NCI-H1694 (cell line): Measurements from ENCODE around the gene UBTD1.
"Not testable (repeated sequence)": the region's sequence is repeated elsewhere in the genome, so short reads cannot be mapped to it uniquely, and the experiment has no call there.

Experiments
- DNase-seq: peaks from one replicate; lab custom pipeline; 2025; lab: John Stamatoyannopoulos, UW

Gene UBTD1

DNA sequence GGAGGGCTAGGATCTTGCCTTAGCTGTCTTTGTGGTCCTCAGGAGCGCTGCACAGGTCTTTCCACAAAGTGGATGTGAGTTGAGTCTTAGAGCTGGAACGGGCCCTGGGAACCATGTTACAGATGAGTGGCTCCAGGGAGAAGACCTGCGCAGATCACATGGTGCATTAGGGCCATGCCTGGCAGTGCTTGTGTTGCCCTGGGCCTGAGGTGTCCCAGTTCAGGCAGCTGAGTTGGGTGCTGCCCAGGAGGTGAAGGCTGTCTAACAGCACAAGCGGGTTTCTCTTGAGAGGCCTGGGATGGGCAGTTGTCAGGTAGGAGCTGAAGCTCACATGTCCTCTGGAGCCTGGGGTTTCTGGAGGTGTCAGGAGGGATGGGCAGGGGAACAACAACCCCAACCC lies 40.1 kb downstream of the UBTD1 start:
- DNase-seq: no peak

DNA sequence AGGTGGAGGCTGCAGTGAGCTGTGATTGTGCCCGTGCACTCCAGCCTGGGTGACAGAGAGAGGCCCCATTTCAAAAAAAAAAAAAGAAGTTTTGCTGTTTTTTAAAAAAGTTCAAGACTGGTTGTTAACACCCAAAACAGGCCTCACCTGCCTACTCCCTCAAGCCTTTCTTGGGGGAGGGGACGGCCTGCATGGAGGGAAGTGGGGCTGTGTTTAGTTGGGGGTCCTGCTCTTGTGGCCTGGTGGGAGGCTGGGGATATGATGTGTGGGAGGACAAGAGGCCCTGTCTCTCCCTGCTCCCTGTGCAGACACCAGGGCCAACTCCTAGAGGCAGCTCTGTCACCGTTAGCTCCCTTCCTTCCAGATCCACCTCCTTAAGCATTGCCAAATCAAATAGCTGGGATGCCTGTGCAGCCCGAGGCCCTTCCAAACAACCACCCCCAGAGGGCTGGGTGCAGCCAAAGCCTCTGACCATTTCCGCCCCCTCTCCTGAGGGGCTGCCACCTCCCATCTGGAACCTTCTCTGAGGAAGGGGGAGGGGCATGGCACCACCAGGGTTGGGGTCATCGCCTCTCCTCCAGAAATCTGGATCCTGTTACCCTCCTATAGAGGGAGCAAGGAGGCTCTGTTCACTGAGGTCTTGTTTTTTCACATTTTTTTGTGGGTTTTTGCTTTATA lies 40.9 kb downstream of the UBTD1 start:
- DNase-seq: no peak

DNA sequence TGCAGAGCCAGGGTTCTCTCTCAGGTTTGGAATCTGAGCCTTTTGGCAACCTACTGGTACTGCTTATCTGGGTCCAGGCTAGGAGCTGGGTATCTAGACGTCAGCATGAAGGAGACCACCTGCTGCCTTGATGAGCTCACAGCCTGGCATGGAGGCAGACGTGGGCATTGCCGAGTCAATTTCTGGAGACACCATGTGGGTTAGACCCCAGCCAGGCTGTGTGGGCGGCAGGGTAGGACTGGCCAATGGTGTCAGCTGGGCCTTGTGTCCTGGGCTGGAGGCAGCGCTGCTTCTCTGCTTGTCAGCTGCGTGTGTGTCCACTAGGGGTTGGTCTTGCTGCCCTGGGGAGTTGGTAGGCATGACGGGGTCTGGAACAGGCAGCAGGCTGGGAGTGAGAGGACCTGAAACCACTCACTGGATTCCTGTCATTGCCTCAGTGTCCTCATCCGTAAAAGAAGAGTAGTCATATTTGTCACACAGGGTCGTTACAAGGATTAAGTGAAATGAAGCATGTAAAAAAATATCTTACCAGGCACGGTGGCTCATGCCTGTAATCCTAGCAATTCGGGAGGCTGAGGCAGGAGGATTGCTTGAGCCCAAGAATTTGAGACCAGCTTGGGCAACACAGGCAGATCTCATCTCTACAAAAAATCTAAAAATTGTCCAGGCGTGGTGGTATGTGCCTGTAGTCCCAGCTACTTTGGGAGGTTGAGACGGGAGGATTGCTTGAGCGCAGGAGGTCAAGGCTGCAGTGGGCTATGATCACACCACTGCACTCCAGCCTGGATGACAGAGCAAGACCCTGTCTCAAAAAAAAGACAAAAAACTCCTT lies 42.2 kb downstream of the UBTD1 start:
- DNase-seq: no peak

DNA sequence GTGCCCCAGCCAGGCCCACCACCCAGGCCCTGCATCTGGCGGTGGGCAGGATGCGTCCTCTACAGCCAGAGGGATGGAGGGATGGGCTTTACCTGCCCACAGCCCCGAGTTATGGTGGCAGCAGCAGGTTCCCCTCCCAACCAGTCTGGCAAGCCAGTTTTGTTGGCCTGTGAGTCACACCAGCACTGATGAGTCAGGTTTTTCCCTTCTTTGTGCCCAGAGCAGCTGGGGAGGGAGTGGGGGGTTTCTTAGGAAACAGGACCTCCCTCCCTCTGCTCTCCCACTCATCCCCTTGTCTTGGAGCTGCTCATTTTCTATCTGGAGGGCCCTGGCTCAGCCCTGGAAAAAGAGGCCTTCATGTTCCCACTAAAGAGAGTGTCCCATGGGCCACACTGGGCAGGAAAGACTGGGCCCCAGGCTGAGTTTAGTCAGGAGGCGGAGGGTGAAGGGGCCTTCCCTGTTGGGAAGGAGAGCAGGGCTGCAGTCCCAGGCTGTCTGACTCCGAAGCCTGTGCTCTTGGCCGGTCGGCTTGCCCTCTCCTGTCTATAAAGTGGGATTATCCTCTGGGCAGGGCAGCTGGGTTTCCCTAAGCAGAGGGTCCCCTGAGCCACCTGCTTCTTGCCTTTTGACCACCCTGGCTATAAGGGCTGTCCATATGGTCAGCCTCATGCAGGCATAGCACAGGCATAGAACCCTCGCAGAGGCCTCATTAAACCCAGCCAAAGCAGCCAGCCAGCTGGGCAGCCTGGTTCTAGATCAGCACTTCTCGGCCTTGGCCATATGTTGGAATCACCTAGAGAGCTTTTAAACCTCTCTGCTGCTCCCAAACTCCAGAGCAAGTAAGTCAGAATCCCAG lies 43.7 kb downstream of the UBTD1 start:
- DNase-seq: no peak

DNA sequence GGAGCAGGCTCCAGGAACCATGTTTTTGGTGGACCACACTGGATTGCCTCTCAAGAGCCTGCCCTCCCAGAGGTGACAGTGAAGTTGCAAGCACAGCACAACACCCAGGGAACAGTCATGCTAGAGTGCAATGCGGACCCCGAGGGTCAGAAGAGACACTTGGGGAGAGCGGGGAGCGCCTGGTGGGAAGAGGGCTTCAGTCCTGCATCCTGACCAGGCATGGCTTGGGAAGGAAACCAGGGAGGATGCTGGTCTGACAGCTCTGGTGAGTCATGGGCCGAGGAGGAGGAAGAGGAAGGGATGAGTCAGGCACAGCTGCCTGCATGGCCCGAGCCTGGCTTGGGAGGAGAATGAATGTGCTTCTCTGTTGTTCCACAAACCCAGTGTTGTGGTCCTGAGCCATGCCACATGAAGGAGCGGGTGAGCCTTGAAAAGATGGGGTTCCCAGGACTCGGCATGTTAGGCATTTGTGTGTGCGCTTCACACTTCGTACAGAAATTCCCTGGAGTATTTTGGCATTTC lies 44.4 kb downstream of the UBTD1 start:
- DNase-seq: no peak

DNA sequence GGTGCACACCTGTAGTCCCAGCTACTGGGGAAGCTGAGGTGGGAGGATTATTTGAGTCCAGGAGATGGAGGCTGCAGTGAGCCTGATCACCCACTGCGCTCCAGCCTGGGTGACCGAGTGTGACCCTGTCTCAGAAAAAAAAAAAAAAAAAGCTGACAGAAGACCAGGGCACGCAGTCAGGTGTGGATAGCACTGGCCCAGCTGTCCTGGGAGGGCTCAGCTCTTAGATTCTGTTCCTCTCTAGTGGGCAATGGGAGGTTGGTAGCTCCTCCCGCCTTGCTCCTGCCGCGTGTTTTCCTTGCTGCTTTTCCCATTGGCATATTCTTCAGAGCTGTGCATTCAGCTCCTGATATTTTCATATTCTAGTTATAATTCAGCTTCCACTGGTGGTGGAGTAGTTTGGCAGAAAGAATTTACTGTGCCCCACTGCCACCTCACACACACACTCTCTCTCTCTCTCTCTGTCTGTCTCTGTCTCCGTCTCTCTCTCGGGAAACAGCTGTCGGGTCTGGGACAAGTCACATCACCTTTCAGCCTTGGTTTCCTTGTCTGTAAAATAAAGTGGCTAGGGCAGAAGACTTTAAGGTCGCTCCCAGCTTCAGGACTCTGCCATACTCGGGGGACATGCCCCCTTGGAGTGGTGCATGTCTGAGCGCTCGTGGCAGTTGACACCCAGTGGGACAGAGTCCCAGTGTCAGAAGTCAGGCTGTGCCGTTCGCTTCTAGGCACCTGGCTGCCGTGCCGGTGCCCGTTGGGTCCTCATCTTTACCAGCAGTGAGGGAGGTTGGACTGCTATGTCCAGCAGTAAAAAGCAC lies 47.9 kb downstream of the UBTD1 start:
- no peak for DNase-seq

DNA sequence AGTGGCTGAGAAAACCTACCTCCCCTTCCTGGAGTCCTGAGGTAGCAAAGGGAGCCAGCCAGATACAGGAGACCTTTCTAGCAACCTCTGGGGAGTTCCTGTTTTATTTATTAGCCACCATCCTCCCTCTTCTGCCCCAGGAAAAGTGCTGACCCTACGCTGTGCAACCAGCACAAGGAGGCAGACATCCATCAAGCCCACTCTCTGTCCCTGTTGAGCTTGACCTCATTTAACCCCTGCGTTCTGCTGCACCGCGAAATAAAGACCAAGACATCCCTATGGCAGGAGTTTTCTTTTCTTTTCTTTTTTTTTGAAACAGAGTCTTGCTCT lies 48.5 kb downstream of the UBTD1 start:
- DNase-seq: no peak

DNA sequence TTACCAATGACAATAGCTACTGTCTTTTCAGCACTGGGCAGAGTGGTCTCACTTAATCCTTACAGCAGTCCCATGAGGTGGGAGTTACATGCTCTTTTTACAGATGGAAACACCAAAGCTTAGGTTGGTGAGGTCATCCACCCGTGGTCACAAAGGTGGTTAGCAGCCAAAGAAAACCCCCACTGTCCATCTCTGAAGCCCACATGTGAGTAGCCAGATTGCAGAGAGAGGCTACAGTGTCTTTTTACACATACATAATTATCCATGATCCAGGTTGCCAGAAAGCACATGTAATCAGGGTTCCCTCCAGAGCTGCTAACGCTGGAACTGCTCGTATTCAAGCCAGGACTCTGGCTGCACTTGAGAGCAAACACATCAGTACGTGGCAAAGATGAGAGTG lies 49.2 kb downstream of the UBTD1 start:
- DNase-seq: no peak

DNA sequence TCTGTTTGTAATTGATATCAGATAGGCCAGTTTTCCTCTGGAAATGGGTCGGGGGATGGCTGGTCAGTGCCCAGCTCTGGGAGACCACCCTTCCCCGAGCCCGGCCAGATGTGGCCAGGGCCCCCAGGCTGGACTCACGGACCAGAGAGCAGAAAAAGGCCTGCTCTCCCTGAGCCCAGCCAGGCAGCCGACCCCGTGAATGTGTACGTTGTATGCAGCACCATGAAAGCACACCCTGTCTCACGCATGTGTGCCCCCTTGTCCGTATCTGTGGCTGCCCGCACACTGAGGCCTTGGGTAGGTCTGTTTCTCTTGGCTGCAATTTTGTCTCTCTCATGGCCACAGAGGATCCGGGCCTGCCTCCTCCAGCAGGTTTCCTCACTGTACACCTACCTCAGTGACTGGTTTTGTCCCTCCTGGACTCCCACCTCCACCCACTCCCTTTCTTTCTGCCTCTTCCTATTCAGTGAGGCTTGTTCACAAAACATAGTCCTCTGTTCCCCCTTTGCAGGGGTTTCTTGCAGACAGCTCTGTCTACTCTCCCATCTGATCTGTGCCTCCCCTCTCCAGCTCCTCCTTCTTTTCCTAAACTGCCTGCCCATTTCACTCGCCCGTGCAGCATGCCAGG lies 50.2 kb downstream of the UBTD1 start:
- no peak for DNase-seq

DNA sequence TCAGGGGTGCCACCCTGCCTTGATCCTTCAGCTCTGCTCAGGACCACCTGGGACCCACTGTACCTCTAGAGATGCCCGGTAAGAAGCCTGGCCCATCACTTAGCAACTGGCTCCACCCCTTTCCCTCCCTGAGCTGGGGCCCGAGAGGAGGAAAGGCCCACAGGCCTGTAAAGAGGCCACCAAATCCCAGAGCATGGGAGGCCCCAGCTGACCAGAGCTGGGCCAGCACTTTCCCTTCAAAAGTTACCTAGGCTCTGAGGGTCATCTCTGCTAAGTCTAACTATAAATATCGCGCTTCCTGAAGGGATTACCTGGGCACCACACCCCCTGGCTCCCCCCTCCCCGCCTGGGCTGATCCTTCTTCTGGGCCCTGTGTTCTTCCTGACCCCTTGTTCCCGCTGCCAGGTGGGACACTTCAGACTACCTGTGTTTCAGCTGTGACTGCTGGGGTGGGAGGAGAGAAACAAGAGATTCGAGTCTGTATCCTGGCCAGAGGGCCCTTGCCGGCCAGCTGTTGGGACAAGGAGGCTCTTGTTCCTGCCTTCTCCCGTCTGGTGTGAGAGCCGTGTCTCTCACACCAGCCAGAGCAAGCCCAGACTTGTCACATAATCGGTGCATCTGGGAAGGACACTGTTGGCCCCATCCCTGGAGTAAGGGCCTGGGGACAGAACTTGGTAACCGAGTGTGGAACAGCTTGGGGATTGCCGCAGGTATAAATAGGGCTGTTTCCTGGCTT lies 51.0 kb downstream of the UBTD1 start:
- no peak for DNase-seq

DNA sequence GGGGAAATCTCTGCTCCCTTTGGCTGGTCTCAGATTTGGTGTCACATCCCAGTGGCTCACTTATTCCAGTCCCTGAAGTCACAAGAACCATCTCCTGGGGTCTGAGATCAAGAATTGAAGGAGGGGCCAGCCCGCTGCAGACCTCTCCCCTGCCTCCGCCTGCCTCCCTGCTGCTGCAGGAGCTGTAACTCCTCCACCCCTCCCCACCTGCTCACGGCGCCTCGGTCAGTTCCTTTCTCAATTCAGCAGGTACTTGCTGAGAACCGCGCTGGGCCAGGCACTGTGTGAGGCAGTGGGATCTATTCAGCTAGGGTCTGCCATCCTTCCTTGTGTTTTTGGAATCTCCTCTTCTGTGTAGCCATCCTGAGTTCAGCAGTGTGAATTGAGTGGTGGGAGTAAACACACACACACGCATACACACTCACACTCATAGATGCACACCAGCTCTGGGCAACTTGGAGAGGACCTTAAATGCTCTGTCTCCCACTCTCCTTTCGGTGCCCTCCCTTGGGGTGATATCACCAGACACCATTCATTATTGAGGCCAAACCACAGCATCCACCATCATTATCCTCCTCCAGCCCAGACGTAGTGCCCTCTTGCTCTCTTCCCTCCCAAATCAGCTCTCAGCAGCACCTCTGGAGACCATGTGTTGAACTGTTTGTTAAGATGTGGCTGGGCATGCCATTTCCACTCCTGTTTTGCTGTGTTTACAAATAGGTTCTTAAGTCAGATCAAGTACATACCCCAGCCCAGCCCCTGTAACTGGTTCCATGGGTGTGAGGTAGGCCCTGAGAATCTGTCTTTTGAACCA lies 51.8 kb downstream of the UBTD1 start:
- no peak for DNase-seq

DNA sequence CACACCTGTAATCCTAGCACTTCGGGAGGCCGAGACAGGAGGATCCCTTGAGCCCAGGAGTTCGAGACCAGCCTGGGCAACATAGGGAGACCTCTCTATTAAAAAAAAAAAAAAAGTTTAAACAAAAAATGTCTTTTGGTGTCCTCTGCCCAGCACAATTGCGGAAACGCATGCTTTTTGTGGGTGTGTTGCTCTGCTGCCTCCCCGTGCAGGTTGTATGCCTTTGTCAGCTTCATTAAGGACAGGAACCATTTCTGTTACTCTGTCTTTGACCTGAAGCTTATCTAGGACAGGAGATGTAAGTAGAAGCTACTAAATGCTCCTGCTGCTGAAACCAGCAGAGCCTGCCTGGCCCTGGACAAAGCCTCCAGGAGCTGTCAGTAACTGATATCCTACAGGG lies 52.5 kb downstream of the UBTD1 start:
- no peak for DNase-seq

DNA sequence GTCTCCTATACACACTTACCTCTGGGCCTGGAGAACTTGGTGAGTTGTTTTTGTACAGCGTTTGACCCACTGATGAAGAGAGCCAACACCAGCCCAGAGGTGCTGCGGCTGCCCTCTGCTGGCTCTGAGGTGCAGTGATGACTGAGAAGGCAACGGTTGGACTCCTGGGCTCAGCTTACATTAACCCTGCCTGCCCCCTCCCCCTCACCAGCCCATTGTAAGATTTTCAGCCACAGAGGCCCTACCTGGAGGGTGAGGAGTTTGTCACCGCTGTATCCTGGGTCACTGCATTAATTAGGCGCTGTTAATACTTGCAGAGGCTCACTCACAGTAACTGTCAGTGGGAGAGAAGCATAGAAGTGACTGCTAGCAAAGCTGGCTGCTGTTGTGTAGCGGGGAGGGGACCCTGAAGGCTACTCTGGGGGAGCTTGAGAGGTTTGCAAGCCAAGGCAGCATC lies 54.9 kb downstream of the UBTD1 start:
- DNase-seq: no peak

DNA sequence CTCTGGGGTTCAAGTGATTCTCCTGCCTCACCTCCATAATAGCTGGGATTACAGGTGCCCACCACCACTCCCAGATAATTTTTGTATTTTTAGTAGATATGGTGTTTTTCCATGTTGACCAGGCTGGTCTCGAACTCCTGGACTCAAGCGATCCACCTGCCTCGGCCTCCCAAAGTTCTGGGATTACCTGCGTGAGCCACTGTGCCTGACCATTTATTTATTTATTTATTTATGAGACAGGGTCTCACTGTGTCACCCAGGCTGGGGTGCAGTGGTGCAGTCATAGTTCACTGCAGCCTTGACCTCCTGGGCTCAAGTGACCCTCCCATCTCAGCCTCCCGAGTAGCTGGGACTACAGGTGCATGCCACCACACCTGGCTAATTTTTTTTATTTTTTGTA lies 55.6 kb downstream of the UBTD1 start:
- not testable (repeated sequence) for DNase-seq

DNA sequence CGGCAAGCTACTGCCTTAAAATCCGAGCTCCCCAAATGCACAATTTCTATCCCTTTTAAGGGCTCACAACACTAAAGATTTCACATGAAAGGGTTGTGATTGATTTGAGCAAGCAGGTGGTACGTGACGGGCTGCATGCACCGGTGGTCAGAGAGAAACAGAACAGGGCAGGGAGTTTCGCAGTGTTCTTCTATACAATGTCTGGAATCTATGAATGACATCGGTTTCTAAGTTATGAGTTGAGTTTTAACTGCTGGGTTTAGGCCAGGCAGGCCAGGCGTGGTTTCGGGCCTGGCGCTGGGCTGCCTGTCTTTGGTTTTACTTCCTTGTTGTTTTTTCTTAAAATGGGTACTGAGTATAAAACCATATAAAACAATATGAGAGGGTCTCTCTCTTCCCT lies 56.8 kb downstream of the UBTD1 start:
- DNase-seq: not testable (repeated sequence)

DNA sequence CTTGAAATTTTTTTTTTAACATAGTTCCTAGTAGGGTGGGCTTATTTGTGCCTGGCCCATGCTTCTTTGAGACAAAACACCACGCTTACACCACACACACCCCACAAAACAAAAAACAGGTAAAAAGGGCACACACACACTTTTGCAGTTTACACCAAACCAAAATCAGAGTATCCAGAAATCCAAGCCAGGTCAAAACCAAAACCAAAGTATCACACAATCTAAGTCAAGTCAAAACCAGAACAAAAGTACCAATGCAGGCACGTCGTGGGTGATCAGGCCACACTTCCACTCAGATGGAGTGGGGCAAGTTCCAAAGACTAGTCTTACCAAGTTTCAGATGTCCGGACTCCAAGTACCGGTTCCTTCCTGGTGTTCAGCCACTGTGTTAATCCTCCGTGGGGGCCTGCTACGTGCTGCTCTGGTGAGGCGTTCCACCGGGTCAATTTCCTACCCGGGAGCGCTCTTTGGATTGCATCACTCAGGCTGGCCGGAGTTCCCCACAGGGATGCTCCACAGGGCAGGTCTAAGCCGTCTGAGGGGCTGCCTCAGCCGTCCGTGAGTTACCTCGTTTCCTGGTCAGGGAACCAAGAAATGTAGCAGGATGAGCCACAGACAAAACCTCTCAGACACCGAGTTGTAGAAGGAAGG lies 62.1 kb downstream of the UBTD1 start:
- DNase-seq: not testable (repeated sequence)

DNA sequence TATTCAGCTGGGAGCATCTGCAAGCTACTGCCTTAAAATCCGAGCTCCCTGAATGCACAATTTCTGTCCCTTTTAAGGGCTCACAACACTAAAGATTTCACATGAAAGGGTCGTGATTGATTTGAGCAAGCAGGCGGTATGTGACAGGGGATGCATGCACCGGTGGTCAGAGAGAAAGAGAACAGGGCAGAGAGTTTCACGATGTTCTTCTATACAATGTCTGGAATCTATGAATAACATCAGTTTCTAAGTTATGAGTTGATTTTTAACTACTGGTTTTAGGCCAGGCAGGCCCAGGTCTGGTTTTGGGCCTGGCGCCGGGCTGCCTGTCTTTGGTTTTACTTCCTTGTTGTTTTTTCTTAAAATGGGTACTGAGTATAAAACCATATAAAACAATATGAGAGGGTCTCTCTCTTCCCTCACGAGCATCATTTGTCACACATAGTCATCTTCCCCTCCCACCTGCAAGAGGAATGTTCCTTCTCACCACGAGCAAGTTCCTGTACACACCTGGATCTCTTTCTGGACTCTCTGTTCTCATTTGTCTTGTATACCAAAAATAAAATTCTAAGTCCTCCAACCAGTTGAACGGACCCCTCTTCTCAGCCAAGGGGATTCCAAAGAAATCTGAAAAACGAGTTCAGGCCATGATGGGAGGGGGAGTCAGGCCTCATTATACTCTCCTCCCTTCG lies 62.8 kb downstream of the UBTD1 start:
- DNase-seq: not testable (repeated sequence)

DNA sequence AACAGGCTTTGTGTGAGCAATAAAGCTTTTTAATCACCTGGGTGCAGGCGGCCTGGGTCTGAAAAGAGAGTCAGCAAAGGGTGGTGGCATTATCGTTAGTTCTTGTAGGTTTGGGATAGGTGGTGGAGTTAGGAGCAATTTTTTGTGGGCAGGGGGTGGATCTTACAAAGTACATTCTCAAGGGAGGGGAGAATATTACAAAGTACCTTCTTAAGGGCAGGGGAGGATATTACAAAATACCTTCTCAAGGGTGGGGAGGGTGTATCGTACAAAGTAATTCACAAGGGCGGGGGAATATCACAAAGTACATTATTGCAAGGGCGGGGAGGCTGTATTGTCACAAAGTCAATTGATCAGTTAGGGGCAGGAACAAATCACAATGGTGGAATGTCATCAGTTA lies 63.6 kb downstream of the UBTD1 start:
- not testable (repeated sequence) for DNase-seq
